Uterus (tissue), 4 donors: ENCODE results near the gene LRRC8A. TPM values are rescaled to one million over a fixed set of nuclear protein-coding genes. Genes with fewer than 3 reads are reported as not detected.

ENCODE experiments used
- DNase-seq, 2 donors: peaks; one replicate each; pipeline ENCODE4 v3.0.0-alpha.2; 2019 to 2020
- H3K27ac ChIP-seq, 2 donors: fragments of 200-600 bp; sonication (generic); 1 replicate in 1 of 2; 2 replicates in 1 of 2; pipeline ENCODE4 v1.5.1; 2016 to 2018
- H3K27me3 ChIP-seq, 2 donors: fragments of 200-600 bp; sonication (generic); one replicate each; pipeline ENCODE4 v1.5.1; 2018 to 2019; ENCODE audit warnings: control low read depth in 1 of 2
- H3K36me3 ChIP-seq, 2 donors: fragments of 200-600 bp; sonication (generic); one replicate each; pipeline ENCODE4 v1.5.1; 2019; ENCODE audit warnings: control low read depth in 1 of 2
- H3K4me1 ChIP-seq, 2 donors: fragments of 200-600 bp; sonication (generic); one replicate each; pipeline ENCODE4 v1.5.1; 2018 to 2019; ENCODE audit warnings: control low read depth in 1 of 2
- H3K4me3 ChIP-seq, 2 donors: fragments of 200-600 bp; sonication (generic); 1 replicate in 1 of 2; 2 replicates in 1 of 2; pipeline ENCODE4 v1.5.1; 2018 to 2019; ENCODE audit warnings: mild to moderate bottlenecking in 1 of 2
- H3K9me3 ChIP-seq, 2 donors: fragments of 200-600 bp; sonication (generic); one replicate each; pipeline ENCODE4 v1.5.1; 2019; ENCODE audit warnings: control low read depth in 1 of 2
- CTCF ChIP-seq, 4 experiments: fragments of 200-600 bp in 2 of 4; fragments of 450-650 bp in 2 of 4; sonication (generic) in 2 of 4; IDR thresholded peaks; one replicate each; pipeline ENCODE4 v1.5.1; 2016 to 2019; ENCODE audit warnings: antibody characterized with exemption in 4 of 4, mild to moderate bottlenecking in 2 of 4, moderate library complexity in 1 of 4
- POLR2A ChIP-seq, 2 donors: fragments of 450-650 bp; IDR thresholded peaks; one replicate each; pipeline ENCODE4 v1.6.1; 2016; ENCODE audit warnings: antibody characterized with exemption in 2 of 2, mild to moderate bottlenecking in 1 of 2, moderate library complexity in 1 of 2
- intact Hi-C: fragments of 100-400 bp; cut with DNase I; formaldehyde crosslinking; loops from one replicate; pipeline ENCODE4 v1.15.1; 2023; ENCODE audit warnings: low total_unique reads
- total RNA-seq, 4 donors: library from RNA; depleted of rRNA in 3 of 4; stranded (reverse); fragments of >200 nt in 3 of 4; gene quantifications; one replicate each; pipeline versions ENCODE4 v1.1.0 to v1.2.4, GENCODE V29; 2014 to 2023
- donor health status: DM: yes; HTN: yes; CAD: no.

The LRRC8A gene
- total RNA-seq, 4 donors from 2014 or later = 23.5 to 58.7 (median 30.8) TPM

- intact Hi-C loops = no loop called here
- TF ChIP-seq CTCF (IDR thresholded peaks at IDR 0.05) (no peak), POLR2A (IDR thresholded peaks at IDR 0.05) (no peak)
- Histone ChIP-seq H3K9me3 (no peaks in the 10 kb centered on the region), H3K4me1 (no peaks in the 10 kb centered on the region), H3K36me3 (no peaks in the 10 kb centered on the region), H3K4me3 (no peak overlapping the region), H3K27ac (peak overlapping the region; percentile 54 to 61), H3K27me3 (no peaks in the 10 kb centered on the region)
- peak in 1 of 2 donors; percentile 50 for DNase-seq
Observed at GRCh38 chr9:128902351-128903078, 20.6 kb downstream of the LRRC8A start.

- H3K4me3 ChIP-seq = no peak overlapping the region
- no peaks in the 10 kb centered on the region for H3K36me3 ChIP-seq
- no peaks in the 10 kb centered on the region for H3K27me3 ChIP-seq
- TF ChIP-seq CTCF (IDR thresholded peaks at IDR 0.05) (no peak), POLR2A (IDR thresholded peaks at IDR 0.05) (no peak)
- H3K9me3 ChIP-seq = no peaks in the 10 kb centered on the region
- DNase-seq = no peak
- intact Hi-C loops = no loop called here
- H3K4me1 ChIP-seq = no peaks in the 10 kb centered on the region
- peak overlapping the region; percentile 54 to 61 for H3K27ac ChIP-seq
Observed at GRCh38 chr9:128903079-128903461, 21.1 kb downstream of the LRRC8A start.

GRCh38 chr9:128903871-128904620 lies 22.1 kb downstream of the LRRC8A start:
- H3K4me3 ChIP-seq = no peak overlapping the region
- no peaks in the 10 kb centered on the region for H3K36me3 ChIP-seq
- TF ChIP-seq POLR2A (IDR thresholded peaks at IDR 0.05) (no peak), CTCF (IDR thresholded peaks at IDR 0.05) (no peak)
- peak overlapping the region in 1 of 2 donors; percentile 33 for H3K27ac ChIP-seq
- no peaks in the 10 kb centered on the region for H3K9me3 ChIP-seq
- no peak for DNase-seq
- H3K4me1 ChIP-seq = peaks cover 0 to under 1% of the 10 kb centered on the region in 2 donors
- H3K27me3 ChIP-seq = no peaks in the 10 kb centered on the region
- intact Hi-C loops = no loop called here

- Histone ChIP-seq H3K27me3 (no peaks in the 10 kb centered on the region), H3K27ac (peak overlapping the region in 1 of 2 donors; percentile 21), H3K9me3 (no peaks in the 10 kb centered on the region), H3K4me3 (no peak overlapping the region), H3K36me3 (no peaks in the 10 kb centered on the region), H3K4me1 (peaks cover 0 to 17% of the 10 kb centered on the region in 2 donors)
- no peak for TF ChIP-seq CTCF (IDR thresholded peaks at IDR 0.05)
- no peak for TF ChIP-seq POLR2A (IDR thresholded peaks at IDR 0.05)
- DNase-seq = no peak
- intact Hi-C loops = no loop called here
Observed at GRCh38 chr9:128905964-128906363, 24.0 kb downstream of the LRRC8A start.

GRCh38 chr9:128906741-128907140 lies 24.8 kb downstream of the LRRC8A start:
- H3K4me1 ChIP-seq = peaks cover 0 to 25% of the 10 kb centered on the region in 2 donors
- intact Hi-C loops = no loop called here
- H3K27ac ChIP-seq = peak overlapping the region in 1 of 2 donors; percentile 20
- H3K27me3 ChIP-seq = no peaks in the 10 kb centered on the region
- no peak for DNase-seq
- TF ChIP-seq CTCF (IDR thresholded peaks at IDR 0.05) (no peak), POLR2A (IDR thresholded peaks at IDR 0.05) (no peak)
- no peaks in the 10 kb centered on the region for H3K36me3 ChIP-seq
- no peaks in the 10 kb centered on the region for H3K9me3 ChIP-seq
- no peak overlapping the region for H3K4me3 ChIP-seq
